ENCODE measurements around the gene DRC7. TPM values are rescaled to one million over a fixed set of nuclear protein-coding genes. Genes with fewer than 3 reads are reported as not detected.
A peak's percentile ranks its signal among the peaks of the same experiment; 100 is the strongest.

Gene DRC7
- total and polyA plus RNA-seq, 4 donors, result 0.06 to 1.8 (median 0.08) TPM; not detected in 1

- no peak overlapping the region for H3K4me3 ChIP-seq (ENCODE audit: low read depth in 1 of 3, low read length in 3 of 3)
- no peaks in the 10 kb centered on the region for H3K27me3 ChIP-seq (ENCODE audit: control insufficient read depth in 4 of 4, insufficient read depth in 4 of 4, low read length in 3 of 4)
- H3K36me3 ChIP-seq (ENCODE audit: control insufficient read depth in 4 of 4, insufficient read depth in 3 of 4, low read depth in 1 of 4, low read length in 3 of 4), result no peaks in the 10 kb centered on the region
- DNase-seq (ENCODE audit: low spot score), result no peak
- no peak overlapping the region for H3K9ac ChIP-seq (ENCODE audit: low read depth in 1 of 2, low read length in 2 of 2)
- H3K27ac ChIP-seq (ENCODE audit: low read depth in 1 of 2, low read length in 2 of 2), result no peak overlapping the region
- WGBS, result 87% methylated on average over 19 of the region's 19 CpGs
- no peak for TF ChIP-seq SP1 (IDR thresholded peaks at IDR 0.05)
- TF ChIP-seq YY1 (IDR thresholded peaks at IDR 0.05), result no peak
- H3K9me3 ChIP-seq (ENCODE audit: control insufficient read depth in 4 of 4, low read length in 3 of 4), result no peaks in the 10 kb centered on the region
- no peaks in the 10 kb centered on the region for H3K4me1 ChIP-seq (ENCODE audit: control insufficient read depth in 4 of 4, insufficient read depth in 4 of 4, low read length in 3 of 4)
These were observed 35.5 kb upstream of the DRC7 start for GRCh38 chr16:57658878-57659674.

- no peaks in the 10 kb centered on the region for H3K4me1 ChIP-seq (ENCODE audit: control insufficient read depth in 4 of 4, insufficient read depth in 4 of 4, low read length in 3 of 4)
- H3K36me3 ChIP-seq (ENCODE audit: control insufficient read depth in 4 of 4, insufficient read depth in 3 of 4, low read depth in 1 of 4, low read length in 3 of 4), result no peaks in the 10 kb centered on the region
- H3K9ac ChIP-seq (ENCODE audit: low read depth in 1 of 2, low read length in 2 of 2), result no peak overlapping the region
- no peak for DNase-seq (ENCODE audit: low spot score)
- no peaks in the 10 kb centered on the region for H3K27me3 ChIP-seq (ENCODE audit: control insufficient read depth in 4 of 4, insufficient read depth in 4 of 4, low read length in 3 of 4)
- H3K27ac ChIP-seq (ENCODE audit: low read depth in 1 of 2, low read length in 2 of 2), result no peak overlapping the region
- WGBS, result 88% methylated on average over 11 of the region's 11 CpGs
- no peaks in the 10 kb centered on the region for H3K9me3 ChIP-seq (ENCODE audit: control insufficient read depth in 4 of 4, low read length in 3 of 4)
- no peak overlapping the region for H3K4me3 ChIP-seq (ENCODE audit: low read depth in 1 of 3, low read length in 3 of 3)
- TF ChIP-seq HNF4A (conservative IDR thresholded peaks at IDR 0.05) (peak; percentile 20 to 31), RAD21 (IDR thresholded peaks at IDR 0.05) (peak; percentile 57), GABPA (IDR thresholded peaks at IDR 0.05 in 1 of 2, conservative IDR thresholded peaks at IDR 0.05 in 1 of 2) (no peak)
These were observed 33.7 kb upstream of the DRC7 start for GRCh38 chr16:57660715-57661463.

- Histone ChIP-seq H3K27ac (ENCODE audit: low read depth in 1 of 2, low read length in 2 of 2) (no peak overlapping the region), H3K27me3 (ENCODE audit: control insufficient read depth in 4 of 4, insufficient read depth in 4 of 4, low read length in 3 of 4) (no peaks in the 10 kb centered on the region), H3K4me3 (ENCODE audit: low read depth in 1 of 3, low read length in 3 of 3) (no peak overlapping the region), H3K36me3 (ENCODE audit: control insufficient read depth in 4 of 4, insufficient read depth in 3 of 4, low read depth in 1 of 4, low read length in 3 of 4) (no peaks in the 10 kb centered on the region), H3K9me3 (ENCODE audit: control insufficient read depth in 4 of 4, low read length in 3 of 4) (no peaks in the 10 kb centered on the region), H3K4me1 (ENCODE audit: control insufficient read depth in 4 of 4, insufficient read depth in 4 of 4, low read length in 3 of 4) (no peaks in the 10 kb centered on the region), H3K9ac (ENCODE audit: low read depth in 1 of 2, low read length in 2 of 2) (no peak overlapping the region)
- TF ChIP-seq REST (IDR thresholded peaks at IDR 0.05) (no peak), HNF4G (IDR thresholded peaks at IDR 0.05) (no peak), YY1 (IDR thresholded peaks at IDR 0.05) (no peak), ZBTB33 (IDR thresholded peaks at IDR 0.05) (no peak), FOXA2 (IDR thresholded peaks at IDR 0.05) (no peak), TAF1 (conservative IDR thresholded peaks at IDR 0.05) (no peak), RAD21 (IDR thresholded peaks at IDR 0.05) (no peak), SP1 (IDR thresholded peaks at IDR 0.05) (no peak), EGR1 (IDR thresholded peaks at IDR 0.05; ENCODE audit: low read depth in 2 of 2) (no peak), CTCF (IDR thresholded peaks at IDR 0.05; ENCODE audit: low read depth, low read length, missing input control) (no peak)
- 94% methylated on average over 7 of the region's 7 CpGs for WGBS
- no peak for DNase-seq (ENCODE audit: low spot score)
These were observed 33.1 kb upstream of the DRC7 start for GRCh38 chr16:57661510-57661909.
